Chondrocyte (in vitro differentiated cells): ENCODE results near the gene STXBP5L. TPM values are rescaled to one million over a fixed set of nuclear protein-coding genes. Genes with fewer than 3 reads are reported as not detected.

Experiments
- DNase-seq: peaks from one replicate; pipeline ENCODE4 v3.0.0; 2021; ENCODE audit warnings: mixed read lengths, low spot score
- H3K27ac Mint-ChIP-seq: one replicate; pipeline ENCODE4 v1.8.0; 2021; ENCODE audit warnings: mild to moderate bottlenecking, moderate library complexity, mixed read lengths; ENCODE audit not compliant: unreplicated experiment
- H3K27me3 Mint-ChIP-seq: 2 replicates; pipeline ENCODE4 v1.8.0; 2021; ENCODE audit warnings: low read depth, mixed read lengths
- H3K36me3 Mint-ChIP-seq: 2 replicates; pipeline ENCODE4 v1.8.0; 2021; ENCODE audit warnings: low read depth, mixed read lengths
- H3K4me1 Mint-ChIP-seq: 2 replicates; pipeline ENCODE4 v1.8.0; 2021; ENCODE audit warnings: low read depth, mild to moderate bottlenecking, mixed read lengths
- H3K4me3 Mint-ChIP-seq: one replicate; pipeline ENCODE4 v1.8.0; 2021; ENCODE audit warnings: mild to moderate bottlenecking, moderate library complexity, mixed read lengths; ENCODE audit not compliant: unreplicated experiment
- H3K9me3 Mint-ChIP-seq: 2 replicates; pipeline ENCODE4 v1.8.0; 2021; ENCODE audit warnings: low read depth, mixed read lengths
- total RNA-seq: library from RNA; stranded (reverse); gene quantifications from 3 replicates; pipeline ENCODE4 v1.2.1, GENCODE V29; 2021
- TF ChIP-seq, protein P1 (sequence below): fragments of 200-600 bp; sonication (generic); IDR thresholded peaks from 2 replicates; pipeline ENCODE4 v1.5.0; 2021; ENCODE audit warnings: antibody characterized with exemption, mild to moderate bottlenecking, moderate library complexity

The STXBP5L gene
- total RNA-seq, 1 donor from 2014 or later, result not detected

DNA sequence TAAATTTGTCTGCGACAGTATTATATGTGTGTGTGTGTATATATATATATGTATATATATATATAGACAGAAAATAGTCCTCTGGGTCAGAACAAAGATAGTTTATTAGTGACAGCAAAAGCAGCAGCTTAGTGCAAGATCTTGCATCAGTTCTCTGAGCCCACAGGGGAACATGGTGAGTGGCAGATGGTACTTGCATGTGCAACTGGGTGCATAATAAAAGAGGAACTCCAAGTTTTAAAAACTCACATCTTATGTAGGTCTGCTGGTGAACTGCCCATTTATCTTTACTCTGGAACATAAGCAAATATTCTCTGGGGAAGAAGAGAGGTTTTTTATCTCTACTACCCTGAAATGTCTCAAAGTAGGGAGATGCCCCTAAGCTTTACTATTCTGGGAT, 361.4 kb downstream of the STXBP5L start:
- peaks cover 7% of the 10 kb centered on the region for H3K27me3 Mint-ChIP-seq
- no peaks in the 10 kb centered on the region for H3K36me3 Mint-ChIP-seq
- H3K9me3 Mint-ChIP-seq, result peaks cover 23% of the 10 kb centered on the region
- TF ChIP-seq, protein P1, sequence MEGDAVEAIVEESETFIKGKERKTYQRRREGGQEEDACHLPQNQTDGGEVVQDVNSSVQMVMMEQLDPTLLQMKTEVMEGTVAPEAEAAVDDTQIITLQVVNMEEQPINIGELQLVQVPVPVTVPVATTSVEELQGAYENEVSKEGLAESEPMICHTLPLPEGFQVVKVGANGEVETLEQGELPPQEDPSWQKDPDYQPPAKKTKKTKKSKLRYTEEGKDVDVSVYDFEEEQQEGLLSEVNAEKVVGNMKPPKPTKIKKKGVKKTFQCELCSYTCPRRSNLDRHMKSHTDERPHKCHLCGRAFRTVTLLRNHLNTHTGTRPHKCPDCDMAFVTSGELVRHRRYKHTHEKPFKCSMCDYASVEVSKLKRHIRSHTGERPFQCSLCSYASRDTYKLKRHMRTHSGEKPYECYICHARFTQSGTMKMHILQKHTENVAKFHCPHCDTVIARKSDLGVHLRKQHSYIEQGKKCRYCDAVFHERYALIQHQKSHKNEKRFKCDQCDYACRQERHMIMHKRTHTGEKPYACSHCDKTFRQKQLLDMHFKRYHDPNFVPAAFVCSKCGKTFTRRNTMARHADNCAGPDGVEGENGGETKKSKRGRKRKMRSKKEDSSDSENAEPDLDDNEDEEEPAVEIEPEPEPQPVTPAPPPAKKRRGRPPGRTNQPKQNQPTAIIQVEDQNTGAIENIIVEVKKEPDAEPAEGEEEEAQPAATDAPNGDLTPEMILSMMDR, result no peak
- H3K27ac Mint-ChIP-seq, result no peak overlapping the region
- no peaks in the 10 kb centered on the region for H3K4me1 Mint-ChIP-seq
- no peak for DNase-seq
- no peak overlapping the region for H3K4me3 Mint-ChIP-seq

DNA sequence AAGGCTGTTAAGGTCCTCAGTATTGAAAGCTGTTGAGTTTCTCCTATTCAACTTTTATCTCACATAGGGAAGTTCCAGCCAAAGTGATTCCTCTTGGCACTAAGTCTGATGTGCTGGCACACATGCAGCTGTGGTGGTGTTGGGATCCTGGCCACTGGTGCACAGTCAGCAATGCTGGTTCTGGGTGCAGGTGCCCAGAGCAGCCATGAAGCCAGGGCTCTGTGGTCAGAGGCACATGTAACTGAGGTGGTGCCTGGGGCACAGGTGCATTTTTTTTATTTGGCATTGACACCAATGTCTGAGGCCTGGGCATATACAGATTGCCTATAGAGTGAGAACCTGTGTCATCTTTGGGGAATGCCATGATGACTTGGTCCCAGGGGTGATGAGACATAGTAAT, 366.4 kb downstream of the STXBP5L start:
- Mint-ChIP-seq H3K27me3 (no peaks in the 10 kb centered on the region), H3K4me1 (no peaks in the 10 kb centered on the region), H3K27ac (no peak overlapping the region), H3K9me3 (peaks cover 26% of the 10 kb centered on the region), H3K4me3 (no peak overlapping the region), H3K36me3 (no peaks in the 10 kb centered on the region)
- DNase-seq, result no peak
- TF ChIP-seq, protein P1, result no peak

DNA sequence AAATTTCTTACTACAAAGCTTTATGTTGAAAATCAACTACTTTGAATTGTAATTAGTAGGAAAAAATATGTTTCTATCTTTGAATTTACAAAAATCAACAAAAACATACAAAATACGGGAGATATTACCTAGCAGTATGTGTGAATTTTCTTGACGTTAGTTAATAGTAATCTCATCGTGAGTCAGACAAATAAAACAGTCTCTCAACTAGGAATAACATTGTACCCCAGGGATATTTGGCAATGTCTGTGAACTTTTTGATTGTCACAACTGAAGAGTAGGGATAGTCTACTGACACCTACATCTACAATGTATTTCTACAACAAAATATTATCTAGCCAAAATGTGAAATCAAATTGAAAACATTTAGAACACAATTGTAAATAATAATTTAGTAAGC, 387.4 kb downstream of the STXBP5L start:
- no peak for DNase-seq
- no peaks in the 10 kb centered on the region for H3K36me3 Mint-ChIP-seq
- H3K9me3 Mint-ChIP-seq, result peaks cover 13% of the 10 kb centered on the region
- no peak overlapping the region for H3K4me3 Mint-ChIP-seq
- no peaks in the 10 kb centered on the region for H3K4me1 Mint-ChIP-seq
- TF ChIP-seq, protein P1, result no peak
- peaks cover 6% of the 10 kb centered on the region for H3K27me3 Mint-ChIP-seq
- H3K27ac Mint-ChIP-seq, result no peak overlapping the region

DNA sequence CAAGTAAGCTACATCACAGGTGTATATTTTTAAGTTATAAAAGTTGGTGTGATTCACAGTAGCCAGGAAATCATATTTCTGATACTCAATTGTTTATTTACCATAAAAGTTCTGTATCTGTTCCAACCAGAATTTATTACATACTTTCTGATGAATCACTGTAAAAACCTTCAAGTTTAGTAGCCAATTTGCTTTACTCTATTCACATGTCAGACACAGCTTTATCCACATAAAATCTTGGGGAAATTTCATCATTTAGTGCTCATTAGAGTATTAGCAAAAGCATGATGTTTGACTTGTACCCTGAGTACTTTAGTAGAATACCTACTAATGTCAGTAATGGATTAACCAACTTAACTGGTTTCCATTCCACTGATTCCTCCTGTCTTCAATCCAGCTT, 388.0 kb downstream of the STXBP5L start:
- TF ChIP-seq, protein P1, result no peak
- Mint-ChIP-seq H3K27me3 (peaks cover 8% of the 10 kb centered on the region), H3K27ac (no peak overlapping the region), H3K4me3 (no peak overlapping the region), H3K4me1 (no peaks in the 10 kb centered on the region), H3K9me3 (peaks cover 11% of the 10 kb centered on the region), H3K36me3 (no peaks in the 10 kb centered on the region)
- DNase-seq, result no peak

DNA sequence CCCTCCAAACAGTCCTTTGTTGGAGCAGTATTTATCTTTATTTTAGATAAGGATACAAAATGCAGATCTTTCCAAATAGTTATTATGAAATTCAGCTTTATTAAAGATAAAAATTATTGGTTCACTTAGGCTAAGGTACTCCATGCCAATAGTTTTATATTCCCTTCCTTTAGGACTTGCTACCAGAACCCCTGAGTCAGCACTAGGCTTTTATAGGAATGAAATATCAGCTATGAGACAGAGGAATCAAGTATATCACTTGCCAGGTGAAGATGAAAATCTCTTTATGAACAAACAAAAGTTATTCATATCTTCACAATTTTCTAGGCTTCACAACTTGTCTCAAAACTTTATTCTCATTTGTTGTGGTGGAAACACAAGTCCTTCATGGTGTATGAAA, 416.3 kb downstream of the STXBP5L start:
- TF ChIP-seq, protein P1, result no peak
- DNase-seq, result no peak
- H3K27ac Mint-ChIP-seq, result no peak overlapping the region
- peaks cover 7% of the 10 kb centered on the region for H3K9me3 Mint-ChIP-seq
- H3K36me3 Mint-ChIP-seq, result no peaks in the 10 kb centered on the region
- H3K4me1 Mint-ChIP-seq, result no peaks in the 10 kb centered on the region
- H3K4me3 Mint-ChIP-seq, result no peak overlapping the region
- peaks cover 3% of the 10 kb centered on the region for H3K27me3 Mint-ChIP-seq
